22Rv1 (cell line): Measurements from ENCODE around the gene PPP6R2.

Source experiments
- H3K27ac ChIP-seq: fragments of 450-650 bp; 2 replicates; pipeline ENCODE4 v1.5.1; 2017
- ZFX ChIP-seq: fragments of 450-650 bp; IDR thresholded peaks from 2 replicates; pipeline ENCODE4 v1.6.1; 2017; ENCODE audit warnings: antibody characterized with exemption, borderline replicate concordance
- TF ChIP-seq, protein P1 (sequence below): fragments of 450-650 bp; IDR thresholded peaks from 2 replicates; pipeline ENCODE4 v1.5.1; 2017; ENCODE audit warnings: mild to moderate bottlenecking

Gene PPP6R2

DNA sequence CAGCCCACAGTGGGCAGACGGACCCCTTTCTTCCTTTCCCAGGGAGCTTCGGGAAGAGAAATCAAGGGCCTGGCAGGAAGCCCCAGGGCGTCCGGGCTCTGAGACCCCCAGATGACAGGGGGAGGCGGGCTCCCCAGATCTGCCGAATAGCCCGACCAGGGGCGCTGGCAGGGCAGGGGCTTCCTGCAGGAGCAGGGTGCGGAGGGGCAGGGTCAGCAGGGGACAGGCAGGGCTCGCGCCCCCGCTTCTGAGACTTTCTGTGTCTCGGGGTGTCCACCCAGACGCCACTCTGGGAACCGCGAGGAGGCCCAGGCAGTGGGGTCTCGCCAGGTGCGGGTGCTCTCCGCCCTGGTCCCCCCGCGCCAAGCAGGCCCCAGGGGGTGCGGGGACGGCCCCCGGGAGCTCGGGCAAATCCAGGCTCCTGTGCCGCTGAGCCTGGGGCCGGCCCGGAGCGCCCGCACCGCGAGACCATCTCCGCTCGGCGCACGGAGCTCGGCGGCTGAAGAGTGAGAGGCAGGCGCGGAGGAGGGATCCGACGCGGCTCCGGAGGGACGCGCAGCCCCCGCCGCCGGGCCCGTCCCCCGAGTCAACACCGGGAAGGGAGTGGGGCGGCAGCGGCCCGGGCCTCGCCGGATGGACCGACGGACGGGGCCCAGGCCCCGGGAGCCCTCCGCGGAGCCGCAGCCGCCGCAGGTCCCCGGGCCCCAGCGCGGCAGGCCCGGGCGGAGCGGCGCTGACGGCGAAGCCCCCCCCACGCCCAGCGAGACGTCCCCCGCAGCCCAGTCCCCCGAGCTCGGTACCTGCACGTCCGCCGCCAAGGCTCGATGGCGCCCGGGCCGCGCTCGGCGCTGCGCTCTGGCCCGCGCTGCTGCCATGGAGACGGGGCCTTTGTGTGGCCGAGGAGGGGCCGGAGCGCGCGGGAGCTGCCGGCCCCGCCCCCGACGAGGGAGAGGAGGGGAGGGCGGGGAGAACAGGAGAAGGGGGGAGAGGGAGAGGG, 36.1 kb upstream of the PPP6R2 start, which contains the start of gene PLXNB2:
TSS of gene PLXNB2 (minus strand) at position 894 of the 997 bp plus-strand sequence. CDS start 17,062 bp downstream, outside the sequence.
- peak within 1 kb of the TSS; percentile 95 for H3K27ac ChIP-seq
- TF ChIP-seq, protein P1, sequence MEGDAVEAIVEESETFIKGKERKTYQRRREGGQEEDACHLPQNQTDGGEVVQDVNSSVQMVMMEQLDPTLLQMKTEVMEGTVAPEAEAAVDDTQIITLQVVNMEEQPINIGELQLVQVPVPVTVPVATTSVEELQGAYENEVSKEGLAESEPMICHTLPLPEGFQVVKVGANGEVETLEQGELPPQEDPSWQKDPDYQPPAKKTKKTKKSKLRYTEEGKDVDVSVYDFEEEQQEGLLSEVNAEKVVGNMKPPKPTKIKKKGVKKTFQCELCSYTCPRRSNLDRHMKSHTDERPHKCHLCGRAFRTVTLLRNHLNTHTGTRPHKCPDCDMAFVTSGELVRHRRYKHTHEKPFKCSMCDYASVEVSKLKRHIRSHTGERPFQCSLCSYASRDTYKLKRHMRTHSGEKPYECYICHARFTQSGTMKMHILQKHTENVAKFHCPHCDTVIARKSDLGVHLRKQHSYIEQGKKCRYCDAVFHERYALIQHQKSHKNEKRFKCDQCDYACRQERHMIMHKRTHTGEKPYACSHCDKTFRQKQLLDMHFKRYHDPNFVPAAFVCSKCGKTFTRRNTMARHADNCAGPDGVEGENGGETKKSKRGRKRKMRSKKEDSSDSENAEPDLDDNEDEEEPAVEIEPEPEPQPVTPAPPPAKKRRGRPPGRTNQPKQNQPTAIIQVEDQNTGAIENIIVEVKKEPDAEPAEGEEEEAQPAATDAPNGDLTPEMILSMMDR = no peak
- no peak for TF ChIP-seq ZFX

DNA sequence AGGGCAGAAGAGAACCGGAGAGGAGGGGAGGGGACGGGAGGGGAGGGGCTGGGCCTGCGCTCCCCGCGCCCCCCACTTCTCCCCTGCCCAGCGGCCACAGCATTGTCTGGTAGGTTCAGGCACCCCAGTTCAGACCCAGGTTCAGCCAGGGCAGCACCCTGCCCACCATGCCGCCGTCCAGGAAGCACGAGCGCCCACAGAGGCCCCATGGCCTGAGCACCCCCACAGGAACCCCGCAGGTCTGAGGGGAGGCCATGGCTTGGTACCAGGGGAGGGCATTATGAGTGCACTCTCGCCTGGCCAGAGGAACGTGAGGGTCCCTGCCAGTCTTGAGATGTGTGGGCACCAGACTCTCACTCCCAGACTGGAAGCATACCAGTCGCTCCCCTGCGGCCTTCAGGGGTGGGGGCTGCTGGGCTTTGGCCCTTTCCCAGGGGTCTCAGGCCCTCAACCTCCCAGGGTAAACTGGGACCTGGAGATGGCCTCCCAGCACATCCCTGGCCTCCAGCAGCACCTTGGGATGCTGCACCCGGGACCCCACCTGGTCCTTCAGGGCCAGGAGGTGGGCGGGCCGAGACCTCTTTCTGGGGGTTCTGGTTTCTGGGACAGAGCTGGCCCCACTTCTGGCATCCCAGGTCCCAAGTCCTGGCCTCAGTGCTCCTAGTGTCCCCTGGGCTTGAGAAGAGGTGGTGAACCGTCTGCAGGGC, 35.1 kb upstream of the PPP6R2 start:
- peak overlapping the region; percentile 60 for H3K27ac ChIP-seq
- TF ChIP-seq ZFX = no peak

DNA sequence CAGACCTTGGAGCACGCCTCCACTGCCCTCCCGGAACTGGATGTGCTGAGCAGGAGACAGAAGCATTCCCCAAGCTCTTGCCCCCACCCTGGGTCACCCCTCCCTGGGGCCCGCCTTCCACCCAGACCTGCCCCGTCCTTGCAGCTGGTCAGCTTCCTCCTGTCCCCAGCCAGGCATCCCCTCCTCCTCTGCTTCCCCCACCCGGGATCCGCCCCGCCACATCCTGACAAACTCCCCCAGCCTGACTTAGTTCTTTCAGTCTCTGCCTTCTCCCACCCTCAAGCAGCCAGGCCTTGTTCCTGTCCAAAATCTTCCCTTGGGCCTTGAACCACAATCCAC, 34.6 kb upstream of the PPP6R2 start:
- TF ChIP-seq ZFX = no peak
- TF ChIP-seq, protein P1 = no peak
- peak overlapping the region; percentile 60 for H3K27ac ChIP-seq

DNA sequence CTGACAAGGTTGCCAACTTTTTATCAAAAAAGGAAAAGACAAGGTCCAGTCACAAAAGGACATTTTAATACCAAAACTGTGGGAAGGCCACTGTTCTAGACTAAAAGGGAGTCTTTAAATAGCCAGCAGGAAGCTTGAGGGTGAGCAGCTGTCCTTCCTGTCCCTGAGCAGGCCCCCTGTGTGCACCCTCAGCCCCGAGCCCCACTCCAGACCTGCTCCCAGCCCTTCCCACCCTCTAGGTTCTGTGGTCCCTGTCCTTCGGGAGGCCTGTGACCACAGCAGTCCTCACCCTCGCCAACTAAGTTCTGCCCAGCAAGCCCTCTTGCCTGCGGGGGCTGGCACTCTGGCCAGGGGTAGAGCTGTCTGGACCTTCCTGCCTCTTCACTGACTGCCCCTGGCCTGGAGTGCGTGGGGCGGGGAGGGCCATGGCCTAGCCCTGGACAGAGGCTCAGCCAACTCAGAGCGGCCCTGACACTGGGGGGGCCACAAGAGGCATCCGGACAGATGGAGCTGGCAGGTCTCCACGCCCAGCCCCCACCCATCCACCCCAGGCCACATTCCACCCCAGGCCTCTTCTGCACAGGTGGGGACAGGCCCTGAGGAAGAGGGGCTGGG, 34.0 kb upstream of the PPP6R2 start:
- H3K27ac ChIP-seq = peak overlapping the region; percentile 60
- TF ChIP-seq, protein P1 = no peak
- TF ChIP-seq ZFX = no peak

DNA sequence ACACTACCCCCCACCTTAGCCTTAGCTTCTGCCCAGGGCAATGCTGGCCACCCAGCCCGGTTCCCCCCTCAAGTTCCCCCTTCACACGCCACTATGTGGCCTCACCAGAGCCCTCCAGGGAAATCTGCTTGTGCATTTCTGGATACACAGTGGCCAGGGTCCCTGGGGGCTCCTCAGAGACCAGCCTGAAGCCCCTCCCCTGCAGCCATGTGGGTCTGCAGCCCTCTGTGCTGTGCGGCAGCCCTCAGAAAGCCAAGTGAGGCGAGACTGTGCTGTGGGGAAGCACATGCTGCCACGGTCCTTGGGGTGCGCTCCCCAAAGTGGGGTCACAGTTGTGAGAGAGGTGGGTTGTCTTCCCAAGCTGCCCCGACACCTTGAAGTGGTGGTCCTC, 33.5 kb upstream of the PPP6R2 start:
- H3K27ac ChIP-seq = peak overlapping the region; percentile 60; the same call in 1 of the 2 replicates
- no peak for TF ChIP-seq ZFX
- TF ChIP-seq, protein P1 = no peak

DNA sequence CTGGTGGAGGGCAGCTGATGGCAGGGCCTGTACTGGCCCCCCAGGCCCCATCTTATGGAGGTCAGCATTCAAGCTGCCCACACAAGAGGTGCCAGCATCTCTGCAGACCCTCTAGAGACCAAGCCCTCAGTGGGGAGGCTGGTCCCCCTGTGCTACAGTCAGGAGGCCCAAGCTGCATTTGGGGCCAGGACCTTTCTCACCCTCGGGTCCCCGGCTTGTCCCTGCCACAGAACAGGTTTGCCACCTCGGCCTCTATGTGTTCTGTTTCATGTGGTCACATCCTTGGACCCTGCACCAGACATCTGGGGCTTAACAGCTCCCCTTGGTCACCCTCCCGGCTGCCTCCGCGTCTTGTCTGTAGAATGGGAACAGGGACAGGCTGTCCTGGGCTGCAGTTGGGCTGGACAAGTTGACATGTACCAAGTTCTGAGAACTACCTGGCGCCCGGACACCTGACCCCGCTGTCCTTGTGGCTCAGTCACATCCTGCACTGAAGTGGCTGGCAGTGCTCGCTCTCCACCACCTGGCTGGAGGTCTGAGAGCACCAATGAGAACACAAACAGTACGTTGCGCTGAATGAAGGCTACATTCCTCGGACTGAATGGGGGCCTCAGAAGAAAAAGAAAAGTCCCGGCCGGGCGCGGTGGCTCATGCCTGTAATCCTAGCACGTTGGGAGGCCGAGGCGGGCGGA, 33.0 kb upstream of the PPP6R2 start:
- TF ChIP-seq, protein P1 = no peak
- TF ChIP-seq ZFX = no peak
- no peak overlapping the region for H3K27ac ChIP-seq

DNA sequence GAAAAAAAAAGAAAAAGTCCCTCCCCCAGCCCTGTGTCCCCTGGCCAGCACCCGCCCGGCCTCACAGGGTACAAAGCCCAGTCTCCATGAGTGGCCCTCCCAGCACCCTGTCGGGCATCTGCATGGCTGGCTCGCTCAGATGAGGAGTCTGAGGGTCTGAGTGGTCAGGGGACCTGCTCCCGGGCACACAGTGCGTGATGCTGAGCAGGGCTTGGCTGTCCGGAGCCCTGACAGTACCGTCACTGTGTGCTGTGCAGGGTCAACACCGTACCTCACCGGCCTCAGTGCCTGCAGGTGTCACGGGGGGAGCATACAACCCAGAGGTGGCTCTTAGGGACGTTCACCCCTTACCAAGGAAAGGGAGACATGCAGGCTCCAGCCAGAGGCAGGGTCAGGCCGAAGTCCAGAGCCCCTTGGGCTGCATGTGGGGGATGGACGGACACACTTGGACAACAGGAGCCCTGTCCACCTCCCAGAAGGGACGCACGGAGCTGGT, 32.1 kb upstream of the PPP6R2 start:
- H3K27ac ChIP-seq = no peak overlapping the region

More for the DNA sequence above, 32.1 kb upstream of the PPP6R2 start:
- no peak for TF ChIP-seq ZFX
- TF ChIP-seq, protein P1 = no peak
